CD4-positive, CD25-positive, alpha-beta regulatory T cell (primary cell): Measurements from ENCODE around the gene TOM1. TPM values are rescaled to one million over a fixed set of nuclear protein-coding genes. Genes with fewer than 3 reads are reported as not detected.

Experiments
- ATAC-seq, 2 donors: fragments of 150-1000 bp; cut with Tn5 transposase; one replicate each; pipeline ENCODE4 v1.10.0; 2021; ENCODE audit warnings: low read depth in 2 of 2, moderate number of reproducible peaks in 2 of 2, moderate library complexity in 1 of 2
- DNase-seq, 3 donors: peaks; one replicate each; pipeline versions ENCODE4 v3.0.0 to v3.0.0-alpha.2; 2012 to 2022; ENCODE audit warnings: mixed read lengths in 1 of 3
- H3K27ac ChIP-seq: one replicate; pipeline ENCODE4 v1.7.0; 2013; ENCODE audit warnings: mild to moderate bottlenecking, low read length; ENCODE audit not compliant: insufficient read depth, poor library complexity, severe bottlenecking
- H3K27me3 ChIP-seq: one replicate; pipeline ENCODE4 v1.7.0; 2013; ENCODE audit warnings: low read length; ENCODE audit not compliant: control insufficient read depth, insufficient read depth
- H3K36me3 ChIP-seq: one replicate; pipeline ENCODE4 v1.7.0; 2013; ENCODE audit warnings: mild to moderate bottlenecking, low read length, moderate library complexity; ENCODE audit not compliant: control insufficient read depth, insufficient read depth
- H3K4me1 ChIP-seq: 2 replicates; pipeline ENCODE4 v1.7.0; 2013; ENCODE audit warnings: mild to moderate bottlenecking, low read length; ENCODE audit not compliant: insufficient read depth, control insufficient read depth, poor library complexity, severe bottlenecking
- H3K4me3 ChIP-seq: one replicate; pipeline ENCODE4 v1.7.0; 2013; ENCODE audit warnings: low read depth, mild to moderate bottlenecking, low read length, moderate library complexity
- H3K9me3 ChIP-seq, 2 experiments: 1 replicate in 1 of 2; 2 replicates in 1 of 2; pipeline ENCODE4 v1.7.0; 2013; ENCODE audit warnings: low read length in 2 of 2, mild to moderate bottlenecking in 1 of 2, moderate library complexity in 1 of 2; ENCODE audit not compliant: control insufficient read depth in 2 of 2
- H3K27ac Mint-ChIP-seq, 3 donors: one replicate each; pipeline ENCODE4 v1.8.0; 2020 to 2022; ENCODE audit warnings: mild to moderate bottlenecking in 3 of 3, mixed read lengths in 3 of 3, moderate library complexity in 2 of 3
- H3K27me3 Mint-ChIP-seq: one replicate; pipeline ENCODE4 v1.8.0; 2022; ENCODE audit warnings: mild to moderate bottlenecking, mixed read lengths
- H3K36me3 Mint-ChIP-seq: one replicate; pipeline ENCODE4 v1.8.0; 2020; ENCODE audit warnings: mixed read lengths
- H3K4me1 Mint-ChIP-seq, 4 donors: one replicate each; pipeline ENCODE4 v1.8.0; 2020 to 2022; ENCODE audit warnings: mixed read lengths in 4 of 4, mild to moderate bottlenecking in 1 of 4
- H3K4me3 Mint-ChIP-seq, 4 donors: one replicate each; pipeline ENCODE4 v1.8.0; 2020 to 2022; ENCODE audit warnings: mild to moderate bottlenecking in 4 of 4, mixed read lengths in 4 of 4, moderate library complexity in 3 of 4
- H3K9me3 Mint-ChIP-seq, 7 donors: one replicate each; pipeline ENCODE4 v1.8.0; 2020 to 2022; ENCODE audit warnings: mixed read lengths in 7 of 7, mild to moderate bottlenecking in 3 of 7, moderate library complexity in 2 of 7
- polyA plus RNA-seq, 4 donors: library from polyadenylated mRNA; unstranded; fragments of 300-500 nt; fragmentation: Illumina TruSeq; gene quantifications; one replicate each; pipeline ENCODE4 v1.2.3, GENCODE V29; 2021
- total RNA-seq: library from RNA; stranded (reverse); gene quantifications from one replicate; pipeline ENCODE4 v1.2.3, GENCODE V29; 2022

Gene TOM1
- total and polyA plus RNA-seq, 5 donors from 2014 or later = 54.8 to 194 (median 71.6) TPM

- peak overlapping the region; percentile 86 to 93 (median 88) for H3K27ac Mint-ChIP-seq
- peak in 1 of 2 donors; percentile 20 for ATAC-seq
- Histone ChIP-seq H3K4me3 (peak overlapping the region; percentile 62), H3K9me3 (no peaks in the 10 kb centered on the region), H3K27ac (peak overlapping the region; percentile 62), H3K4me1 (peaks cover 86% of the 10 kb centered on the region), H3K36me3 (no peaks in the 10 kb centered on the region), H3K27me3 (no peaks in the 10 kb centered on the region)
- peaks cover 0 to 2% (median 0%) of the 10 kb centered on the region in 7 donors for H3K9me3 Mint-ChIP-seq
- peaks cover 32 to 99% (median 75%) of the 10 kb centered on the region in 4 donors for H3K4me1 Mint-ChIP-seq
- peak overlapping the region; percentile 73 to 82 (median 77) for H3K4me3 Mint-ChIP-seq
- no peaks in the 10 kb centered on the region for H3K27me3 Mint-ChIP-seq
- peak in 1 of 3 donors; percentile 54 for DNase-seq
- peaks cover 9% of the 10 kb centered on the region for H3K36me3 Mint-ChIP-seq
Measured at GRCh38 chr22:35308480-35309021, 8.9 kb downstream of the TOM1 start.

DNA sequence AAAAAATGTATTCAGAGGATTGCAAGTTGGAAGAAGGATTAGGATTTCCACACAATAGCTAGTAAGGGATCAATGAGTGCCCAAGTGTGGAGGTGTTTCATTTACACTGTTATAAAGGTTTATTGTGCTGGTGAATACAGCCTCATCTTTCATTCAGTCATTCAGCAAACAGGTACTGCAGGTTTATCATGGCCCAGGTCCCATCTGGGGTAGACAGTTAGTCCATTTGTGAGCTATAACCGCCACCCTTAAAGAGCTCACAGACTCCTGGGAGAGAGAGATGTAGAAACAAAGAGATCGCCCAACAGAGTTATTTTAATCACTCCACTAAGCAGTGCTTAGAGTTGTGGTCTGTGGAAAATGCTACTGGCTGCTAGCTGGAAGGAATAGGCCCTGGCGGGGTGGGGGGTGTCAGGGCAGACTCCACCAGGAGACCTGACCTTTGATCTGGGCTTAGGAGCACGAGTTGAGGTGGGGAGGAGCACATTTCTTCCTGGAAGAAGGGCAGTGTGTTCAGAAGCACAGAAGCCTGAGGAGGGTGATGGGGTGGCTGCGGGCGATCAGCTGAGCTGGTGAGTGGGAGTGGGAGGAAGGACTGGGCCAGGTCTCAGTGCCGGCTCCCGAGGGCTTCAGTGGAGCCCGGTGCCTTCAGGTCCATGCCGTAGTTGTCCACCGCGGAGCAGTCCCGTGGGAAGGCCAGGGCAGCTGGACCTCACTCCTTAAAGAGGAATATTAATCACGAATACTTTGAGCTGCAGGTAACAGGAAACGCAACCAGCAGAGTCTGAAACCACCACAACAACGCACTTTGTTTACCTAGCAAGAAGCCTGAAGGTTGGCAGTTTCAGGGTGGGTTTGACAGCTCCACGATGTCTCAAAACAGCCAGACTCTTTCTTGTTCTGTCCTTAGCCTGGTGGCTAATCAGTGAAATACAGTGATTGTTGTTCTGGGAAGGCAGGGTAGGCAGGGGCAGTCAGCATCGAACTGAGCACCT lies 11.2 kb downstream of the TOM1 start:
- peak overlapping the region; percentile 70 for H3K4me3 ChIP-seq
- H3K9me3 Mint-ChIP-seq = peaks cover 0 to 2% (median 0%) of the 10 kb centered on the region in 7 donors
- peak overlapping the region; percentile 89 to 96 (median 90) for H3K27ac Mint-ChIP-seq
- no peaks in the 10 kb centered on the region for H3K9me3 ChIP-seq
- H3K27ac ChIP-seq = peak overlapping the region; percentile 47
- peaks cover 5% of the 10 kb centered on the region for H3K36me3 Mint-ChIP-seq
- no peaks in the 10 kb centered on the region for H3K27me3 Mint-ChIP-seq
- DNase-seq (peak in 1 of 3 donors; percentile 68), ATAC-seq (no peak)
- H3K4me3 Mint-ChIP-seq = peak overlapping the region; percentile 20 to 91 (median 84)
- H3K4me1 Mint-ChIP-seq = peaks cover 33 to 100% (median 76%) of the 10 kb centered on the region in 4 donors
- peaks cover 95% of the 10 kb centered on the region for H3K4me1 ChIP-seq
- no peaks in the 10 kb centered on the region for H3K36me3 ChIP-seq
- H3K27me3 ChIP-seq = no peaks in the 10 kb centered on the region

DNA sequence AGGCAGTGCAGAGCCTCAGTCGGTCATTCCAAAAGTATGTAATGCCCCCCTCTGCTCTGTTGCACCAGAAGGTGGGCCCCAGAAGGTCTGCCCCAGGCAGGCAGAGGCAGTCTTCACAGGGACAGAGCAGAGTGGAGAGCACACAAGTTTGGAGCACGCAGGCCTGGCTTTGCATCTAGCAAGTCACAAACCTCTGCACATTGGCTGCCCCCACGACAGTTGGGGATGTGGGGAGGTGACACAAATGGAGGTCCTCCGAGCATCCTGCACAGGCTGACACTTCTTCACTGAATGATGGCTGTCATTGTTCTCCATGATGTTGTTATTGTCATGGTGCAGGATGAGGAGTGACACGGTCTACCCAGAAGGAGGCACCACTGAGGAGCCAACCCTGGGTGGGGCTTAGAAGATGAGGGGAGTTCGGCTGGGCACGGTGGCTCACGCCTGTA lies 11.9 kb downstream of the TOM1 start:
- Mint-ChIP-seq H3K36me3 (peaks cover 5% of the 10 kb centered on the region), H3K27me3 (no peaks in the 10 kb centered on the region), H3K4me3 (peak overlapping the region; percentile 20 to 91 (median 84)), H3K9me3 (peaks cover 0 to 2% (median 0%) of the 10 kb centered on the region in 7 donors), H3K4me1 (peaks cover 28 to 99% (median 73%) of the 10 kb centered on the region in 4 donors), H3K27ac (peak overlapping the region; percentile 60 to 90 (median 89))
- no peaks in the 10 kb centered on the region for H3K36me3 ChIP-seq
- H3K9me3 ChIP-seq = no peaks in the 10 kb centered on the region
- H3K27me3 ChIP-seq = no peaks in the 10 kb centered on the region
- peaks cover 94% of the 10 kb centered on the region for H3K4me1 ChIP-seq
- no peak for DNase-seq
- H3K27ac ChIP-seq = peak overlapping the region; percentile 47
- no peak for ATAC-seq
- peak overlapping the region; percentile 70 for H3K4me3 ChIP-seq

GRCh38 chr22:35312198-35313059 lies 12.7 kb downstream of the TOM1 start:
- ATAC-seq = peak in 1 of 2 donors; percentile 16
- Histone ChIP-seq H3K4me3 (peak overlapping the region; percentile 32), H3K4me1 (peaks cover 85% of the 10 kb centered on the region), H3K9me3 (no peaks in the 10 kb centered on the region), H3K27ac (no peak overlapping the region), H3K27me3 (no peaks in the 10 kb centered on the region), H3K36me3 (peaks cover 8% of the 10 kb centered on the region)
- H3K4me3 Mint-ChIP-seq = peak overlapping the region in 3 of 4 donors; percentile 26 to 86 (median 28)
- peaks cover 0 to 2% (median 0%) of the 10 kb centered on the region in 7 donors for H3K9me3 Mint-ChIP-seq
- peaks cover 5% of the 10 kb centered on the region for H3K36me3 Mint-ChIP-seq
- H3K4me1 Mint-ChIP-seq = peaks cover 22 to 96% (median 67%) of the 10 kb centered on the region in 4 donors
- H3K27ac Mint-ChIP-seq = peak overlapping the region in 2 of 3 donors; percentile 84 to 94
- H3K27me3 Mint-ChIP-seq = no peaks in the 10 kb centered on the region
- no peak for DNase-seq

DNA sequence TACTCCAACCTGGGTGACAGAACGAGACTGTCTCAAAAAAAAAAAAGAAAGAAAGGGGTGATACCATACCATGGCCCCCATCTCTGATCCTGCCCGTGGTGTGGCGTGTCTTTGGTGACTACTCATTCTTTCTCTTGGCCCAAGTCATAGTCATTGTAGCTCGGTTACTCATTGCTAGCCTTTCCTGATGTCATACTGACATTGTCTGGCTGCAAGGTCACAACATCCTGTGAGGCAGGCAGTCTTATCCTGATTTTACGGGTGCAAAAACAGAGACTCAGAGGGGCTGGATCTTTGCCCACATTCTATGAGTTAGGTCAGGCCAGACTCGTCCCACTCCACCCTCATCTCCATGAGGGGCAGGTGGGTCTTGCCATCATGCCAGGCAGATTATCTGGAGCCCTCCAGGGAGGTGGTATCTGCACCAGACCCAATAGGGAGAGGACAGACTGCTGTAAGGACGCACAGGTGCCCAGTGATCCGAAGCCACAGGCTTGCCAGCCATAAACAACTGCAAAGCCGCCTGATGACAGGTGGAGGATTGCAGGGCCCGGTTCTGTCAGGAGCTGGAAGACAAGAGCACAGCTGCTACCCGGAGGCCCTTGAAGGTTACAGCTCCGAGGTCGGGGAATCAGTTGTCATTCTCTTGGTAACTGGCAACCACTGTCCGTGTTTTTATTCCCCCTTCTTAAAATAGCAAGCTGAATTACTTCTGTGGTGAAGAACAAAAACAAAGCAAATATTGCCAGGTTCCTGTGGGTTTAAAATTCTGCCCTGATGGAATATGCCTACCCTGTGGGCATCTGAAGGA lies 13.8 kb downstream of the TOM1 start:
- H3K36me3 Mint-ChIP-seq = peaks cover 5% of the 10 kb centered on the region
- H3K4me3 ChIP-seq = no peak overlapping the region
- H3K4me3 Mint-ChIP-seq = peak overlapping the region in 3 of 4 donors; percentile 4 to 86 (median 10)
- H3K4me1 Mint-ChIP-seq = peaks cover 19 to 87% (median 59%) of the 10 kb centered on the region in 4 donors
- peaks cover 75% of the 10 kb centered on the region for H3K4me1 ChIP-seq
- peaks cover 18% of the 10 kb centered on the region for H3K36me3 ChIP-seq
- no peaks in the 10 kb centered on the region for H3K9me3 ChIP-seq
- no peaks in the 10 kb centered on the region for H3K27me3 ChIP-seq
- H3K9me3 Mint-ChIP-seq = peaks cover 0 to 2% (median 0%) of the 10 kb centered on the region in 7 donors
- no peaks in the 10 kb centered on the region for H3K27me3 Mint-ChIP-seq
- ATAC-seq (peak; percentile 22 to 32), DNase-seq (peak in 1 of 3 donors; percentile 75)
- H3K27ac Mint-ChIP-seq = peak overlapping the region; percentile 32 to 84 (median 55)
- no peak overlapping the region for H3K27ac ChIP-seq

DNA sequence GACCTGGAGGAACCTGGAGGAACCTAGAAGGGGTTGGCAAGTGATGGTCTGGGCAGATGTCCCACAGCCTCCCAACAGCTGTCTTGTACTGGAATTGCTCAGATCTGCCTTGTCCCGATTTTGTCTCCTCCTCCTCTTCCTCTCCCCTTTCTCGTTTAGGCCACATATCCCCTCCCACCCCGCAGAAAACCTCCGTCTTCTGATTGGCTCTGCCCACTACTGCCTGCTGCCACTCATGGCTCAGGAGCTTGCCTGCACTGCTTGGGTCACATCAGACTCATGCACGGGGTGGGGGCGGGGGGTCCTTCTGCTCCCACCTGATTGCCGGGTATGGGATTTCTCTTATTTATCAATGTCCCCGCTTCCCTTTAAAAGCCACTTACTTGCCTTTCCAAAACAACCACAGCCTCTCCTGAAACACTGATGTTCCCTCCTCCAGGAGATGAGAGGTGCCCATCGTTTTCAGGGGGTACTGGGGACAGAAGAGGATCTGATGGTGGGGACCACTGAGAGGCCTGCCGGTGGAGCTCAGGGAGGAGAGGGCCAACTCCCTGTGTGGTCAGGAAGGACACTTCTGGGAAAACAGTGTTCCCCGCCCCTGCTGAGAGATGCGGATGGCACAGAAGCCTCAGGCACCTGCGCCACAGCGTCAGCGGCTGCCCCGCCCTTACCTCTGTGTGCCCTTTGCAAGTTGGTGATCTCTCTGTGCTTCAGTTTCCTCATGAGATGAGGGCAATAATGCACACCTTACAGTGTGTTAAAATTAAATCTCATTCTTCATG lies 14.7 kb downstream of the TOM1 start:
- peak in 1 of 3 donors; percentile 71 for DNase-seq
- H3K4me3 Mint-ChIP-seq = peak overlapping the region; percentile 19 to 86 (median 58)
- peak overlapping the region; percentile 10 to 73 (median 68) for H3K27ac Mint-ChIP-seq
- peaks cover 5% of the 10 kb centered on the region for H3K36me3 Mint-ChIP-seq
- no peak overlapping the region for H3K27ac ChIP-seq
- H3K4me3 ChIP-seq = no peak overlapping the region
- peaks cover 27% of the 10 kb centered on the region for H3K36me3 ChIP-seq
- H3K9me3 ChIP-seq = no peaks in the 10 kb centered on the region
- H3K4me1 Mint-ChIP-seq = peaks cover 15 to 78% (median 52%) of the 10 kb centered on the region in 4 donors
- no peak for ATAC-seq
- no peaks in the 10 kb centered on the region for H3K27me3 ChIP-seq
- H3K4me1 ChIP-seq = peaks cover 66% of the 10 kb centered on the region
- peaks cover 0 to 2% (median 0%) of the 10 kb centered on the region in 7 donors for H3K9me3 Mint-ChIP-seq
- H3K27me3 Mint-ChIP-seq = no peaks in the 10 kb centered on the region
